Measurements from ENCODE around the gene CHFR.

DNA sequence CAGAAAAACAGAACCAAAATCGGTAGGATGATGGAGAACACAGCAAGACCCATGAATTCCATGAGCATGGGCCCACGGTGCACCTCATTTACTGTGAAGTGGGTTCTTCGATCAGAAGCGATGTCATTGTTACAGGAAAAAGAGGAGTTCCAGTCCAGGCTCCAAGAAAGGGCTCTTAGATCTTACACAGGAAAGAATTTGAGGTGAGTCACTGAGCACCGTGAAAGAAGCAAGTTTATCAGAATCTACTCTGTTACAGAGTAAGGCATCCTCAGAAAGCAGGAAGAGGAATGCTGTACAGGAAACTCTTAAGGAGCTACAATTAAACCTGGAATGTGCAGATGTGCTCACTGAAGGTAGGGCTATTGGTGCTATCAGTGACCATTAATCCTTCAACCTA is 11.6 kb upstream of the CHFR start:
- TF ChIP-seq, protein P1, sequence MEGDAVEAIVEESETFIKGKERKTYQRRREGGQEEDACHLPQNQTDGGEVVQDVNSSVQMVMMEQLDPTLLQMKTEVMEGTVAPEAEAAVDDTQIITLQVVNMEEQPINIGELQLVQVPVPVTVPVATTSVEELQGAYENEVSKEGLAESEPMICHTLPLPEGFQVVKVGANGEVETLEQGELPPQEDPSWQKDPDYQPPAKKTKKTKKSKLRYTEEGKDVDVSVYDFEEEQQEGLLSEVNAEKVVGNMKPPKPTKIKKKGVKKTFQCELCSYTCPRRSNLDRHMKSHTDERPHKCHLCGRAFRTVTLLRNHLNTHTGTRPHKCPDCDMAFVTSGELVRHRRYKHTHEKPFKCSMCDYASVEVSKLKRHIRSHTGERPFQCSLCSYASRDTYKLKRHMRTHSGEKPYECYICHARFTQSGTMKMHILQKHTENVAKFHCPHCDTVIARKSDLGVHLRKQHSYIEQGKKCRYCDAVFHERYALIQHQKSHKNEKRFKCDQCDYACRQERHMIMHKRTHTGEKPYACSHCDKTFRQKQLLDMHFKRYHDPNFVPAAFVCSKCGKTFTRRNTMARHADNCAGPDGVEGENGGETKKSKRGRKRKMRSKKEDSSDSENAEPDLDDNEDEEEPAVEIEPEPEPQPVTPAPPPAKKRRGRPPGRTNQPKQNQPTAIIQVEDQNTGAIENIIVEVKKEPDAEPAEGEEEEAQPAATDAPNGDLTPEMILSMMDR (IDR thresholded peaks at IDR 0.05), result no peak
- TF ChIP-seq POLR2AphosphoS5 (IDR thresholded peaks at IDR 0.05; ENCODE audit: insufficient read depth in 1 of 2, low read depth in 1 of 2), result no peak
- TF ChIP-seq POLR2A (IDR thresholded peaks at IDR 0.05), result no peak

Data from vagina (tissue), 2 donors.